Panc1 (cell line): ENCODE data around the gene TLR10. TPM values are rescaled to one million over a fixed set of nuclear protein-coding genes. Genes with fewer than 3 reads are reported as not detected.
A peak's percentile ranks its signal among the peaks of the same experiment; 100 is the strongest.

ENCODE experiments used
- ATAC-seq: fragments of 200-7000 bp; cut with Tn5 transposase; 2 replicates; pipeline ENCODE4 v1.9.1; 2020; ENCODE audit warnings: mild to moderate bottlenecking, moderate library complexity
- BruUV-seq: library from RNA; stranded (reverse); fragments of 400-500 nt; replicated peaks from 2 replicates; lab custom pipeline; 2021; lab: Mats Ljungman, UMichigan
- CTCF ChIA-PET: fragments of 300-600 bp; sonication (Branson Sonifier 250); formaldehyde crosslinking; loops from one replicate; lab custom pipeline; 2022; ENCODE audit warnings: antibody characterized with exemption; lab: Charles Lee
- POLR2A ChIA-PET: fragments of 300-600 bp; sonication (Branson Sonifier 250); formaldehyde crosslinking; loops from one replicate; lab custom pipeline; 2022; ENCODE audit warnings: antibody characterized with exemption; lab: Charles Lee
- DNase-seq: peaks from one replicate; pipeline ENCODE4 v3.0.0-alpha.2; 2010; ENCODE audit warnings: low read depth, low spot score
- H3K27ac ChIP-seq: 2 replicates; pipeline ENCODE4 v1.5.1; 2011; ENCODE audit warnings: mild to moderate bottlenecking, low read length, inconsistent platforms
- H3K27me3 ChIP-seq: fragments of 200-500 bp; sonication (Bioruptor generic); 2 replicates; pipeline ENCODE4 v1.6.0; 2014; ENCODE audit warnings: low read length, inconsistent platforms; ENCODE audit not compliant: control insufficient read depth, insufficient read depth
- H3K36me3 ChIP-seq: fragments of 200-500 bp; sonication (Bioruptor generic); 2 replicates; pipeline ENCODE4 v1.5.1; 2014; ENCODE audit warnings: inconsistent platforms, mild to moderate bottlenecking, low read length, moderate library complexity; ENCODE audit not compliant: control insufficient read depth, insufficient read depth
- H3K4me1 ChIP-seq: 2 replicates; pipeline ENCODE4 v1.5.1; 2011; ENCODE audit warnings: inconsistent platforms, mild to moderate bottlenecking, low read length, moderate library complexity; ENCODE audit not compliant: control insufficient read depth, insufficient read depth
- H3K4me3 ChIP-seq, 2 experiments: 2 replicates each; pipeline ENCODE4 v1.5.1; 2011 to 2012; ENCODE audit warnings: low read depth in 2 of 2, low read length in 2 of 2, mild to moderate bottlenecking in 2 of 2, inconsistent platforms in 1 of 2, moderate library complexity in 1 of 2
- H3K9me3 ChIP-seq: fragments of 200-500 bp; sonication (Bioruptor generic); 2 replicates; pipeline ENCODE4 v1.5.1; 2014; ENCODE audit warnings: low read depth, mild to moderate bottlenecking, inconsistent platforms, low read length, moderate library complexity; ENCODE audit not compliant: control insufficient read depth, insufficient read depth
- POLR2AphosphoS5 ChIP-seq: IDR thresholded peaks from 2 replicates; pipeline ENCODE4 v1.6.1; 2012; ENCODE audit warnings: mild to moderate bottlenecking, low read depth, low read length, moderate library complexity
- SIN3A ChIP-seq: IDR thresholded peaks from 2 replicates; pipeline ENCODE4 v1.6.1; 2012; ENCODE audit warnings: low read depth, mild to moderate bottlenecking, low read length, moderate library complexity, borderline replicate concordance; ENCODE audit not compliant: insufficient read depth
- TCF7L2 ChIP-seq: IDR thresholded peaks from 2 replicates; pipeline ENCODE4 v1.6.1; 2011; ENCODE audit warnings: mild to moderate bottlenecking, low read depth, low read length, inconsistent platforms
- in situ Hi-C: cut with HindIII; loops from 2 replicates; pipeline ENCODE4 v1.10.0; 2016; ENCODE audit warnings: low sequenced_read_pairs, low pct_unique_long_range_greater_than_20kb
- intact Hi-C: fragments of 100-400 bp; cut with micrococcal nuclease; formaldehyde crosslinking; loops from one replicate; pipeline ENCODE4 v1.10.0; 2022; ENCODE audit not compliant: unreplicated experiment
- total RNA-seq: library from RNA; stranded (reverse); gene quantifications from one replicate; pipeline ENCODE4 v1.2.1, GENCODE V29; 2021; ENCODE audit not compliant: unreplicated experiment
- TF ChIP-seq, protein P1 (sequence below), 2 experiments: IDR thresholded peaks; 2 replicates each; pipeline ENCODE4 v1.6.1; 2011 to 2012; ENCODE audit warnings: low read depth in 2 of 2, control low read depth in 1 of 2, low read length in 1 of 2, mild to moderate bottlenecking in 1 of 2, moderate library complexity in 1 of 2; ENCODE audit not compliant: insufficient read depth in 1 of 2
- TF ChIP-seq, protein P2 (sequence below): fragments of 450-650 bp; IDR thresholded peaks from 2 replicates; pipeline ENCODE4 v1.5.1; 2017; ENCODE audit warnings: mild to moderate bottlenecking

The TLR10 gene
- total RNA-seq, 1 experiment from 2014 or later, result 0.05 TPM

DNA sequence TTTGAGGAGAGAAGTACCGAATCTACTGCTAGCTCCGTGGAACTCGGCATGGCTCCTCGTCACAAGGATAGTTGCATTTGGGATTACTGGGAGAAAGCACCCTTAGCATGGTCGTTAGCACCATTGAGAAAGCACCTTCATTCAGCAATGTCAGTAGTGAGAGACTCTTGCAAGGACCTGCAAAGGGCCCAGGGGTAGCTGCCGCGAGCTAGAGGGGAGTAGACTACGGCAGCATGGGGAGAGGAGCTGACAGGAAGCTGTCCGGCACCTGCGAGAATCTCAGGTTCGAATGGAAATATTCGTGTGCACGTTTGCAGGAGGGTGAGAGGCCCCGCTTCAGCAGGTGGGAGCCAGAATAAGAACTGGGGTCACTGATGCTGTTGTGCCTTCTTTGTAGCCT is 20.2 kb downstream of the TLR10 start:
- TF ChIP-seq TCF7L2 (no peak), POLR2AphosphoS5 (no peak), SIN3A (no peak)
- TF ChIP-seq, protein P1, sequence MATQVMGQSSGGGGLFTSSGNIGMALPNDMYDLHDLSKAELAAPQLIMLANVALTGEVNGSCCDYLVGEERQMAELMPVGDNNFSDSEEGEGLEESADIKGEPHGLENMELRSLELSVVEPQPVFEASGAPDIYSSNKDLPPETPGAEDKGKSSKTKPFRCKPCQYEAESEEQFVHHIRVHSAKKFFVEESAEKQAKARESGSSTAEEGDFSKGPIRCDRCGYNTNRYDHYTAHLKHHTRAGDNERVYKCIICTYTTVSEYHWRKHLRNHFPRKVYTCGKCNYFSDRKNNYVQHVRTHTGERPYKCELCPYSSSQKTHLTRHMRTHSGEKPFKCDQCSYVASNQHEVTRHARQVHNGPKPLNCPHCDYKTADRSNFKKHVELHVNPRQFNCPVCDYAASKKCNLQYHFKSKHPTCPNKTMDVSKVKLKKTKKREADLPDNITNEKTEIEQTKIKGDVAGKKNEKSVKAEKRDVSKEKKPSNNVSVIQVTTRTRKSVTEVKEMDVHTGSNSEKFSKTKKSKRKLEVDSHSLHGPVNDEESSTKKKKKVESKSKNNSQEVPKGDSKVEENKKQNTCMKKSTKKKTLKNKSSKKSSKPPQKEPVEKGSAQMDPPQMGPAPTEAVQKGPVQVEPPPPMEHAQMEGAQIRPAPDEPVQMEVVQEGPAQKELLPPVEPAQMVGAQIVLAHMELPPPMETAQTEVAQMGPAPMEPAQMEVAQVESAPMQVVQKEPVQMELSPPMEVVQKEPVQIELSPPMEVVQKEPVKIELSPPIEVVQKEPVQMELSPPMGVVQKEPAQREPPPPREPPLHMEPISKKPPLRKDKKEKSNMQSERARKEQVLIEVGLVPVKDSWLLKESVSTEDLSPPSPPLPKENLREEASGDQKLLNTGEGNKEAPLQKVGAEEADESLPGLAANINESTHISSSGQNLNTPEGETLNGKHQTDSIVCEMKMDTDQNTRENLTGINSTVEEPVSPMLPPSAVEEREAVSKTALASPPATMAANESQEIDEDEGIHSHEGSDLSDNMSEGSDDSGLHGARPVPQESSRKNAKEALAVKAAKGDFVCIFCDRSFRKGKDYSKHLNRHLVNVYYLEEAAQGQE (IDR thresholded peaks at IDR 0.05; ENCODE audit: insufficient read depth in 1 of 2, low read depth in 2 of 2, low read length in 1 of 2), result no peak
- TF ChIP-seq, protein P2, sequence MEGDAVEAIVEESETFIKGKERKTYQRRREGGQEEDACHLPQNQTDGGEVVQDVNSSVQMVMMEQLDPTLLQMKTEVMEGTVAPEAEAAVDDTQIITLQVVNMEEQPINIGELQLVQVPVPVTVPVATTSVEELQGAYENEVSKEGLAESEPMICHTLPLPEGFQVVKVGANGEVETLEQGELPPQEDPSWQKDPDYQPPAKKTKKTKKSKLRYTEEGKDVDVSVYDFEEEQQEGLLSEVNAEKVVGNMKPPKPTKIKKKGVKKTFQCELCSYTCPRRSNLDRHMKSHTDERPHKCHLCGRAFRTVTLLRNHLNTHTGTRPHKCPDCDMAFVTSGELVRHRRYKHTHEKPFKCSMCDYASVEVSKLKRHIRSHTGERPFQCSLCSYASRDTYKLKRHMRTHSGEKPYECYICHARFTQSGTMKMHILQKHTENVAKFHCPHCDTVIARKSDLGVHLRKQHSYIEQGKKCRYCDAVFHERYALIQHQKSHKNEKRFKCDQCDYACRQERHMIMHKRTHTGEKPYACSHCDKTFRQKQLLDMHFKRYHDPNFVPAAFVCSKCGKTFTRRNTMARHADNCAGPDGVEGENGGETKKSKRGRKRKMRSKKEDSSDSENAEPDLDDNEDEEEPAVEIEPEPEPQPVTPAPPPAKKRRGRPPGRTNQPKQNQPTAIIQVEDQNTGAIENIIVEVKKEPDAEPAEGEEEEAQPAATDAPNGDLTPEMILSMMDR, result no peak
- CTCF ChIA-PET, result no interaction called here
- POLR2A ChIA-PET, result no interaction called here
- Histone ChIP-seq H3K4me1 (no peaks in the 10 kb centered on the region), H3K36me3 (no peaks in the 10 kb centered on the region), H3K27me3 (no peaks in the 10 kb centered on the region), H3K27ac (no peak overlapping the region), H3K4me3 (no peak overlapping the region), H3K9me3 (no peaks in the 10 kb centered on the region)
- ATAC-seq (no peak), DNase-seq (no peak)
- in situ Hi-C loops (no loop called here), intact Hi-C loops (no loop called here)
- BruUV-seq, result no TSS peak

GRCh38 chr4:38759790-38760122 is 23.0 kb downstream of the TLR10 start:
- H3K27me3 ChIP-seq, result no peaks in the 10 kb centered on the region
- ChIA-PET POLR2A (no interaction called here), CTCF (interaction anchor here (0.5 to 1.0 kb wide), 7 partner anchors 22 to 578 kb away, joined by 3 to 7 read pairs (median 3); partner anchors contain the start of gene TLR10)
- no peak overlapping the region for H3K27ac ChIP-seq
- intact Hi-C loops, result loop anchor here (2.0 to 10.0 kb wide), 2 partner anchors 97 to 385 kb away; partner anchors contain the start of gene TLR6
- DNase-seq (no peak), ATAC-seq (no peak)
- no peaks in the 10 kb centered on the region for H3K36me3 ChIP-seq
- H3K4me3 ChIP-seq, result no peak overlapping the region
- BruUV-seq, result no TSS peak
- H3K4me1 ChIP-seq, result no peaks in the 10 kb centered on the region
- H3K9me3 ChIP-seq, result no peaks in the 10 kb centered on the region
- TF ChIP-seq POLR2AphosphoS5, result no peak
- TF ChIP-seq, protein P2, result peak; percentile 37; the same call in 1 of the 2 replicates
- in situ Hi-C loops, result no loop called here
